GM19035 (cell line): ENCODE results near the gene ARHGAP28.

Experiments used
- ATAC-seq: cut with Tn5 transposase; IDR thresholded peaks from one replicate; pipeline ENCODE4 v1.9.1; 2021; ENCODE audit not compliant: unreplicated experiment

Gene ARHGAP28

DNA sequence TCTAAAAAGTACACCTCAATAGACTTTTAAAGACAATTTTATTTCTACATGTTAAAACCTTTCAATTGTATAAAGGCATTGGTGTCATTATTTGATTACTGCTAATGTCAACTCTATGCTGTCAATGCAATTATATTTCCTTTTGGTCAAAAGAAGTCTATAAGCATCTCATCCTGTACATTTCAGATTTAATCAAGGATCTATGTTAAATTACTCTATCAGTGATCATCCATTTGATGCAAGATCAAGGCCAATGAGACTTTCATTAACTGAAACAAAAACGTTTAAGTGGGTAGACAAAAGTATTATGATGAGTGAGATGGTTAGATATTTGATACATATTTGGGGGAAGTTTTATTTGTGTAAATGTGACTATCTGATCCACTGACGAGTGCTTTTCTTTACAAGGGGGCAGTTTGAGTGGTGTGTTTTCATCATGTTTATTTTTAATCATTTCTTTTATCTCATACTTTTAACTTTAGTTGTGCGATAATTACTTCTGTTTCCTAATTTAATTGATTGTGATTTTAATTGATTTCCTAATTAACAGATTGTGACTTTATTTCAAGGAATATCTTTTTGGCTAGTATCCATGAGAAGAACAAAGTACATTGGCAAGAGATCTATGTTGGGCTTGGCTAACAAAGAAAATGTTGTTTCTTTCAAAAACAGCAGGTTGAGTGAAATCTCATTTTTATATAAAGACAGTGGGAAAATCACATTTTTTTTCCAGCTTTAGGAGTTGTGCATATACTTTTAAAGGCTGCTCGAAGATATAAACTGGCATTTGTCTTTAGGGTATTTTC is 1.1 kb downstream of the ARHGAP28 start:
- no peak for ATAC-seq

DNA sequence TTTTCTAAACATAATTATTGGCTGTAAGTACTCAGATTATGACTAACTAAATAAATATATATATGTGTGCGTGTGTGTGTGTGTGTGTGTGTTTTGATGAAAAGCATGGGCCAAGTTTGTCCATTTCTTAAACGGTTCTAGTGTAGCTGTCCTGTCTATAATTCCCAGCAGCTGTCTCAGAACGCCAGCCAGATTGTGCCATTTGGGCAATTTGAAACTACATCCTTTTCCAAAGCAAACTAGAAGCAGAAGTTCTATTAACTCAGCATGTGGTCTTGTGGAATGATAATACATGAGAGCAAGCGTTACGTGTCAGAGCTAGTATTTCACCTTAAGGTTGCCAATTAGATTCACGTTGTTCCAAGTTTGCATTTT is 1.7 kb downstream of the ARHGAP28 start:
- no peak for ATAC-seq

DNA sequence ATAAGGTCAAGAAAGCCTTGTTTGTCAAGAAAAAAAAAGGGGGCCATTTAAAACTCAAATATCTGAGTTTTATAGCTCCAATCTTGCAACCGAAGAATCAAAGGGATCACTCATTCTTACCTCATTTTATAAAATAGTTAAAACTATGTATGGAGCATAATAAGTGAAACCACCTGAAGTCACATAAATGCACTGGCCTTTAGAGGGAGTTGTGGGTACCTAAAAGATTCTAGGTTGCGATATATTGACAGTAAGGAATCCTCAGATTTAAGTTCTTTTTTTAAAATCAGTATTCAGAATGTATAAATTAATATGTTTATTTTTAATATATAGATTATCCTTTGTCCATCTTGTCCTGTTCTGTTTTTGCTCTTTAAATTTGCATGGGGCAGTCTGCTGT is 3.4 kb downstream of the ARHGAP28 start:
- ATAC-seq: no peak

DNA sequence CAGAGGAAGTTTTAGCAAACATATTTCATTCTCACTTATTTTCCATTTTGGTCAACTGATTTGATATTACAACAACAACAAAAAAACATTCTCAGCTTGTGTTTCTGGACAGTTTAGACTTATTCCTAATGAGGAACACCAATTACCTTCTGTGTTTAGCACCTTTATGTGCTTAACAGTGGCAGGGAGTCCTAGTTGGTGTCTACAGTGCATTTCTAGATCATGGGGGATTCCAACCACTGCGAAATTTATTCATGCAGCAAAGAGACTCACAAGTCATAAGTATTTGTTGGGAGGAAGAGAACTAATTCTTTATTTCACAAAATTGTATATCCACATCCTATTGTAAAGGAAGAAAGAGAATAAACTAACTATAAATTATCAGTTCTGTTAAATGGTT is 4.2 kb downstream of the ARHGAP28 start:
- no peak for ATAC-seq

DNA sequence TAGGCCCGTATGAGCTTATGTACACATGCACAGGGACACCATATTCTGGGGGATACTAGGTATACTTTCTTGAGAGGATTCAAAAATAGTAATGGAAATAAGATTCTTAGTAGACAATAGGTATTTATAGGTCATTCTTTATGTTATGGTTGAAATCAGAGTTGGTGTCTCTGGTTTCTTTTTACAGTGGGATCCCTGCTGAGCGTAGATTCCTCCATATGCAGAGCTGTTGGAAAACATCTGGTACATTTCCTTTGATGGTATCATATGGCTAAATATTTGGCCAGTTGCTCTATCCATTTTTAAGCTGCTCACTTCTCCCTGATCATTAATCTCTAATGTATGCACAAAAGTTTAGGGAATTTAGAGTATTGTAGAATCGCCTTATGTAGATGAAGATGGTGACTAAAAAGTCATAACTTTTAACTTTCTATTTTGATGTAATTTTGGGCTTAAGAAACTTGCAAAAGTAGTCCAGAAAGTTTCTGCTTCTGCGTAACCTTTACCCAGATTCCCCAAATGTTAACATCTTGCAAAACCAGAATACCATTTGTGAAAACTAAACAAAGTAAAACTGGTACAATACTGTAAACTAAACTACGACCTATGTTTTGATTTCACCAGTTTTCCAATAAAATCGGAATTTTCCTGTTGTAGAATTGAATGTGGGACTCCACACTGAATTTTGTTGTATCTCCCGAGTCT is 5.4 kb downstream of the ARHGAP28 start:
- no peak for ATAC-seq

DNA sequence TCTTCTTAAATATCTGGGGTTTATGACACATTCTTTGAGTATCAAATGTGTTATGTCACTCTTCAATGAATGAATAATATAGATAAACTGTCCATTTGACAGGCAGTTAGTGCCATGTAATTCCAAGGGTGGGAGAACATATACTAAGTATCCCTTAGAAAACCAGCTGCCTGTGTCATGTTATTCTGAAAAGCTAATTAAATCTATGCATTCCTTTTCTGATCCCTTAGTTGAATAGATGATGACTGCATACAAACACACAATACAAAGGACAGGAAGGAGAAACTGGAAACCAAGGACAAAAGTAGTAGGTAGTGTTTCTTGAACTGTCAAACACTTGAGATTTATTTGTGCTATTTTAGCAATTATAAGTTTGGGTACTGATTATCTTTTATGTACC is 8.3 kb downstream of the ARHGAP28 start:
- no peak for ATAC-seq

DNA sequence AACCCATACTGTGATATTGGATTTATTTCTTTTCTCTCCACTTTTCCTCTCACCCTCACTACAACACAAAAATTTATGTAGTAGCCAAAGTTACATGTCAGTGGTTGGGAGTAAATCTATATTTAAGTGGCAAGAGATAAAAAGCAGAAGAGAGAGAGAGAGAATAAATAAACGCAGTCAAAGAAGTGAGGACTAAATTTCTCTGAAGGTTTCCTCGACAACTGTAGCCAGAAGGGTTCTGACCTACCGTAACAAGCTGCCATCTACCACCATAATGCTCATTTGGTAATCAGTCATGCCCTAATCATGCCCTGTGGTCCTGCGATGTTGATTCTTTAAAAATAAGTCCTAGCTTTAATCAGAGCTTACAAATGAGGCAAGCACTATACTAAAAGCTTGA is 9.1 kb downstream of the ARHGAP28 start:
- ATAC-seq: no peak

DNA sequence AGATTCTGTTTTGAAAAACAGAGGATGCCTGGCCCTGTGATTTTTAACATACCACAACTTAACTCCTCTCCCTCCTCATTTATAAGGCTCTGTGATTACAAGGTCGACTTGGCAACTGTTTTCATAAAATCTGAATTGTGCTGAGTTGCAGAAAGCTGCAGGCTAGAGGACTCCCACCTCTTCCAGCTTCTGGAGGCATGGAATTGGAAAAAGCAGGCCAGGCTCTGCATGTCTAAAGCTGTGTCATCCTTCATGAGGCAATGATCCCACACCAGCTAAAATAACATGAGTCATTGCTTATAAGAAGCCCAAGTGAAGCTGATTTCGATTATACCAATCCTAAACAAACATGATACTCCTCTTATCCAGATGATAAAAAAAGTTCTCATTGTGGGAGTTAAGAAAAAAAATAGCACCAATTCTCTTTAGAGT is 11.7 kb downstream of the ARHGAP28 start:
- no peak for ATAC-seq

DNA sequence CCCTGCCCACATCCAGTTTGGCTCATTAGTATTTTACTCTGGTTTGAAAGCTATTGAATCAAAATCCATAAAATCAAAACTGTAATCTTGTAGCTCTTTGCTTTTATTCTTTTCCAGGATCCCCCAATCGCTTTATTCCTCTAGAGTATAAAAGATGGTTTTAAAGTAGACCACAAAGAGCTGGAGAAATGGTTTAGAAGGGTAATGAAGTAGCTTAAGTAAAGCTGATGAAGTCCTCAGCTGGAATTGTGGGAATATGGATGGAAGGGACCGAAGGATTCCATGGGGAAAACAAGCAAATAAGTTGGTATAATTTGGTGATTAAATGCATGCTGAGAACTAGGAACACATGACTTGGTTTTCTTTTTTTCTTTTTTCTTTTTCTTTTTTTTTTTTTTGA is 12.3 kb downstream of the ARHGAP28 start:
- no peak for ATAC-seq

DNA sequence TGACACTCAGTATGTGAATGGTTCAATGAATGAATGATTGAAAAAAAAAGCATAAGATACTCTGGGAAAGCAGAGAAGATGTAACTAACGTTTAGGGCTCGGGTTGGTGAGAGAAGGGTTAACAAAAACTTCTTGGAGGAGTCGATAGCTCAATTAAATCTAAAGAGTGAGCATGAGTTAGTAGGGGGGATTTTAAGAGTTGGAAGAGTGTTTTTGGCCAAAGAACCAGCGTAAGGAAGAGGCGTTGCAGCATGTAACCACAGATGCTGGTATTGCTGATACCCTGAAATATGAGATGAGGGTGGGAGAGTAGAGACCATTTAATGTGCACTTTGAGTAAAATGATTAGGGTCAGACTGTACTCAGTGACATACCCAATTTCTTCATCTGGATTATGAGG is 14.5 kb downstream of the ARHGAP28 start:
- no peak for ATAC-seq

DNA sequence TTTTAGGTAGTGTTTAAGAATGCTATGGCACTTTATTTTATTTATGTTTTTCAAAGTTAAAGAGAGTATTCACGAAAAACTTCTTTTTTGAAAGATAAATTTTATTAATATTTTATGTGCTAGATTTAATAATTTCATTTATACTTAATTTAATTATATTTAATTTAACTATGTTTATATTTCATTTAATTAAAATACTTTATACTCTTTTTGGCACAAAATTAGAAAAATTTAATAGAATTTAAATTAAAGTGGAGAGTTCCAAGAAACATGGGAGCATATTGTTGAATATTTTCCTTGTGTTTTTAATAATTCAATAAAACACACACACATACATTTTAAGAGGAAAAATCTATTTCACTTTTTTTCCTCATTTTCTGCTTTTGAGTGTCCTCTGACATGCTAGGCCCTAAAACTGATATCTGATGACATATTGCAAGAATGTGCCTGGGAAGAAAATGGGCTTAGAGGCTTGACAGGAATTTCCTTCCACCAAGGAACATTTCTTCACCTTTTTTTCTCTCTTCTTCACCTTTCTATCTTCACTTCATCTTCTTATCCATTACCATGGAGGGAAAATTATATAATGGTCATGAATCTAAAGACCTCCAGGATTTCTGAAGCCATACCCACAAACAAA is 15.4 kb downstream of the ARHGAP28 start:
- no peak for ATAC-seq

DNA sequence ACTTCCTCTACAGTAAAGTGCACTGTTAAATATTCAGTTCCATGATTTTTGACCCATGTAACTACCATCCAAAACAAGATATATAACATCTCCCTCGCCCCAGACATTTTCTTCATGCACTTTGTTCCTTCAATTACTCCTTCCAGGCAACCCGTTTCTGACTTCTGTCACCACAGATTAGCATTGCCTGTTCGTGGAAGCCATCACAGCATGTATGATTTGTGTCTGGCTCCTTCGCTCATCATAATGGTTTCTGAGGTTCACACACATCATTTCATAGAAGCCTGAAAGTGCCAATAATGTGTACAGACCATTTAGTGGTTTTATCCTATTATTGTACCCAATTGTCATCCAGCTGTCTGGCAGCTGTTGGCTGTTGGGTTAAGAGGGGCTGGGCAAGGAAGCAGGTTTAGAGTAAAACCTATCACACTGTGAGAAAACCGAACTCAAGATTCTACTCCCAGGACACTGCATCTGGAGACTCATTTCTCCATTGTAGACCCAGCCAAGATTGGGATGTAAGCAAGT is 16.1 kb downstream of the ARHGAP28 start:
- no peak for ATAC-seq

DNA sequence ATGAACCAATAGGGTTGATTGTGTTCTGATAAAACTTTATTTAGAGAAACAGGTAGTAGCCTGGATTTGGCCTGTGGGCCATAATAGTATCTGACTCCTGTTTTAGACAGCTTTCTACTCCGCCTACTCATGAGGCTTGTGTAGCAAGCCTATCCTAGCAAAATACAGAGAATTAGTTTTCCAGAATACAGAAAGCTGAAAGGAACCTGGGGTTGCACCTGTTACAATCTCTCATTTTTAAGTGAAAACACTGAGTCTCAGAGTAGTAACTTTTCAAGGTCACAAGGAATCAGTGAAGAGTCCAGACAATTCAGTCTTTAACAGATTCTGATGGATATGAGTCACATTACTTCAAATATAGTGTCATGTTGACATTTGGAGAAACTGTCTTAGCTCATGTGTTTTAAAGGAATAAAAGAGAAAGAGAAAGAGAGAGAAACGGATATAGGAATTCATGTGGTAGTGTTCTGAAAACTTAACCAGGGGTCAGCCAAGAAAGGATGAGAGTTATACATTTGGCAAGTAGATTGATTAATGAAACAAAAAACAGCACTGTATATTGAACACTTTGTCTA is 17.0 kb downstream of the ARHGAP28 start:
- no peak for ATAC-seq

DNA sequence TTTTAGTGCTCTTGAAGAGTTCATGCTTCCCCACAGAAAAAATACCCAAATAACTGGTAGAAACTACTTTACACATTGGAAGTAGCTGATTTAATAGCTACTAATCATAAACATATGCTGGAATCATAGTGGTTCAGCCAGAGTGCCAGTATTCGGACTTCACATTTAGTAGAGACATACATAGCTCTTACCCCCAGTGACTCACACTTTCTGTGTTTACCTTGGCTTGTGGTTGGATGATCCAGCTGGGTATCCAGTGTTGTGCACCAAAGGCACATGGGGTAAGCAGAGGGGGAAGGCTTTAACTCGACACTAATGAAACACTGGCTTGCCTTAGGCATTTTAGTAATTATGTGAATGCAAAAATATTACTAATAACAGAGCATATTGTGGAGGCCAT is 18.1 kb downstream of the ARHGAP28 start:
- ATAC-seq: no peak

DNA sequence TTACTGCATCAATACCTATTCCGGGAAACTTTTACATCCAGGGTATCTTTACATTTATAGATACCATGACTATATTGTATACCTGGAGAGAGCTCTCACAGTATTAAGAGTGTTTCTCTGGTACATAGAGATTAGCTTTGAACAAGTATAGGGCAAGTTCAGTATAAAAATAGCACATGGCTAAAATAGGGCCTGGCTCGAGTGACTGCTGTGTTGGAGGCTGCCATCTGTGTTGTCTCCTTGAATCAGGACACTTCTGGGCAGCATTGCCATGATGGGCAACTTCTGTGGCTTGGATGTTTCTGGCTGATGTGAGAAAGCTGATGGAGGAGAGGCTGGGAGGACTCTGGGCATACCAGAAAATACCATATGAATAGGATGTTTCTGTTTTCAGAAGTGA is 18.7 kb downstream of the ARHGAP28 start:
- no peak for ATAC-seq

DNA sequence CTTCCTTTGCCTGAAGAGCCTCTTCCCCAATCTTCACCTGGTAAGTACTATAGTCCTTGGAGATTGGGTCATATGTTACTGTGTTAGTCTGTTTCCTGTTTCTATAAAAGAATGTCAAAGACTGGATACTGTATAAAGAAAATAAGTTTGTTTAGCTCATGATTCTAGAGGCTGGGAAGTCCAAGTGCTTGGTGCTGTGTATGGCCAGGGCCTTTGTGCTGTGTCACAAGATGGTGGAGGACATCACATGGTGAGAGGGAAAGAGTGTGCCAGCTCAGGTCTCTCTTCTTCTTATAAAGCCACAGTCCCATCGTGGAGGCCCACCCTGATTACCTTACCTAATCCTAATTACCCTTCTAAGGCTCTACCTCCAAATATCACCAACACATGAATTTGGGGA is 20.9 kb downstream of the ARHGAP28 start:
- no peak for ATAC-seq

DNA sequence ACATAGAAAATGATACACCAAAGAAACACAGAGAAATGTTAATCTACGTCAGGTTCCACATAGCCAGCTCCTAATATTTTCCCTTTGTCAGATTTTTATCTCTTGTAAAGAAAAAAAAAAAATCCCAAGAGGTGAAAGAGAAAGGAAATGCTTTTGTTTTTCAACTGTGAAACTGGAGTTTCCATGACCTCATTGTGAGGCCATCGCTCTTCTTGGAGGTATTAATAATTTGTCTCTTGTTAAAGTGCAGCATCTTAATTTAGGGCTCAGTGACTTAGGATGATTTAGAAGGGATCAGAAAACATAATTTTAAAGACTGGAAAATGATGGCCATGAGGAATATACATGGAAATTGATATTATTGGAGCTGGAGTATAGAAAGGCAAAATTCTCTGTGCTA is 21.7 kb downstream of the ARHGAP28 start:
- no peak for ATAC-seq

DNA sequence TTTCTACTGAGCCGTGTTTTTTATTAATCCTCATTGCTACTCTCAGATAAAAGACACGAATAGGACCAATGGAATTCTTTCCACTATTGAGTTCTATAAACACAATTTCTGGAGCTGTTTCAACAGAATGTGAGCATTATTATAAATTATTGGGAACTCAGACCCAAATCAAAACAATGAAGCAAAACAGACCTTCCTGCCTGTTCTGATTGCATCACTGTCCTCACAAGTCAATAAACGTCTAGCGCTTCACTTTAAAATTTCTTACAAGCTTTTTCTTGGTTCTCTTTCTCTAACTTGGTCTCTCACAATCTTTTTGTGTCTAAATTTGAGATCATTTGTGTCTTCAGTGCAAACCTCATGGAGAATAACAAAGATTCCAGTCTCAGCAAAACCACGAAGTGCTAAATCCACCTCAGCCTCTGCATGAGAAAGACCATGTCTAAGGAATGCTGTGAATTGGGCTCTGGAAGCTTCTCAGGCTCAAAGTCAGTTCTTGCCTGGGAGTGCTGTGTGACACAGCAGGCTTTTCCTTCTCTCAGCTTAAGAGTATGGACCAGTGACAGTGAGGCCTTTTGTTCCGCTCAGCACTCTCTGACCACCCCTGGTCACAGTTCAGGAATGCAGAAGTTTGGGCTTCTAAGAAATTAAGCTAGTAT is 22.8 kb downstream of the ARHGAP28 start:
- no peak for ATAC-seq

DNA sequence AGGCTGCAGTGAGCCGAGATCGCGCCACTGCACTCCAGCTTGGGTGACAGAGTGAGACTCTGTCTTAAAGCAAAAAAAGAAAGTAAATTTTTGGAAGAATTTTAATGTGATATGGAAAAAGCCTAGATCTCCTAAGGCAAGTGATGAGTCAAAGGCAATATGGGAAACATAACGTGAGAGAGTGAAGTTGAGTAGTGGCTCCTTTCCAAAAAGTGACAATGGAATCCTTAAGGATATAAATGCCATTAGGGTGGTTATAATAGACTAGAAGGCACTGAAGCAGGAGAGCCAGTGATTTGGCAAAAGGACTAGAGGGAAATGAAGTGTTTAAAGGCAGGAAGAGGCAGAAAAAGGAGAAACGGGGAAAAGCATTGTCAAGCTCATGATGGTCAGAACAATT is 25.6 kb downstream of the ARHGAP28 start:
- ATAC-seq: no peak

DNA sequence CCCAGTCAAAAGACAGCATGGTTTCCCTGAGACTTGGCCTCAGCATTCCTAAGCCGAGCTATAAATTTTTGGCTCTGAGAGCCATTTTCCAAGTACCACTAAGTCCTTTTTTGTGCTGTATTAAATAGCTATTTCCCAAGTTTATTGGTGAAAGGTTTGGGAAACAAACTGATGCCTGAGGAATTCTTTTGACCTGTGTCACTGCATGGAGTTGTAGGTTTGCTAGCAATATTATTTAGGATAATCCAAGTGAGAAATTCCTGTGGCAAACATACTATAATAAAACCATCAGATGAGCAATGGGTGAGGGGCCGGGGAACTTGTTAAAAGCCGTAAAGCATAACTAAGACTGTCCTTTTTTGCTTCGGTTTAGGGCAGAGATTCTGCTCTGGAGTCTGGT is 28.4 kb downstream of the ARHGAP28 start:
- ATAC-seq: no peak

DNA sequence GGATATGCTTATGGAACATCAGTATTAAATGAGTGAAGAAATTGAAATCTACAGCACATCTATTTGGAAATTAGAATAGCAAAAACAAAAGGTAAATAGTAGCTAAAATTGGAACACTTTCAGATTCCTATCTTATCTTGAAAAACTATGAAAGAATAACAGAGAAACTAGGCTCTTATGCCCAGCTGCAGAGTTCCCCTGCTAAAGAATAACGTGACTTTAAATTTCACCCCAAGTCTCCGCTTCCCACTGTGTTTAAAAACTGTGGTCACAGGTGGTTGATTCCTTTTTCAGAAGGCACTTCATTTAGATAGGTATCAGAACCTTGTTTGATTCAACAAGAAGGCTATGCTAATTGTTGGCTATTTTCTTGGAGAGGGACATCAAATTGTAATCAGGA is 30.1 kb downstream of the ARHGAP28 start:
- ATAC-seq: no peak
